Upper lobe of right lung (tissue), 1 donor: ENCODE data around the gene CD83. TPM values are rescaled to one million over a fixed set of nuclear protein-coding genes. Genes with fewer than 3 reads are reported as not detected.
"Not testable (repeated sequence)": the region's sequence is repeated elsewhere in the genome, so short reads cannot be mapped to it uniquely, and the experiment has no call there.

ENCODE experiments used
- ATAC-seq: fragments of 200-7000 bp; cut with Tn5 transposase; one replicate; pipeline ENCODE4 v1.9.1; 2020; ENCODE audit warnings: mild to moderate bottlenecking, moderate library complexity
- DNase-seq: peaks from one replicate; pipeline ENCODE4 v3.0.0-alpha.2; 2020
- H3K27ac ChIP-seq: fragments of 200-600 bp; one replicate; pipeline ENCODE4 v1.8.0; 2022
- H3K27me3 ChIP-seq: fragments of 200-600 bp; one replicate; pipeline ENCODE4 v1.8.0; 2022; ENCODE audit warnings: mild to moderate bottlenecking
- H3K36me3 ChIP-seq: fragments of 200-600 bp; one replicate; pipeline ENCODE4 v1.8.0; 2022
- H3K4me1 ChIP-seq: fragments of 200-600 bp; one replicate; pipeline ENCODE4 v1.8.0; 2022
- H3K4me3 ChIP-seq: fragments of 200-600 bp; one replicate; pipeline ENCODE4 v1.8.0; 2022; ENCODE audit warnings: mild to moderate bottlenecking
- H3K9me3 ChIP-seq: fragments of 200-600 bp; one replicate; pipeline ENCODE4 v1.8.0; 2022
- CTCF ChIP-seq: fragments of 200-600 bp; IDR thresholded peaks from one replicate; pipeline ENCODE4 v1.8.0; 2022; ENCODE audit warnings: antibody characterized with exemption
- intact Hi-C: fragments of 100-400 bp; cut with DNase I; formaldehyde crosslinking; loops from one replicate; pipeline ENCODE4 v1.11.0; 2022
- long read RNA-seq: library from polyadenylated mRNA; unstranded; transcript quantifications from one replicate; pipeline ENCODE4 v2.0.0, GENCODE V29; 2021
- total RNA-seq: library from RNA; stranded (reverse); fragmentation: NEBNext Ultra II Directional; extraction: Animal tissue kit (Norgen Biotek cat#: 25700); gene quantifications from one replicate; pipeline ENCODE4 v1.2.1, GENCODE V29; 2021
- donor health status: DM: no; HTN: yes; CAD: no; lungs with severe emphysema.

Gene CD83
- 26.0 TPM for total RNA-seq
- long read RNA-seq, transcript CD83-201 (5 exons, 2,471 nt): major isoform, 20 of 33 reads
- long read RNA-seq, partial matches to known transcripts: 7 of 33 reads
- long read RNA-seq, other reads (novel, unspliced or antisense): 6 of 33 reads

- Histone ChIP-seq H3K27me3 (no peaks in the 10 kb centered on the region), H3K36me3 (no peaks in the 10 kb centered on the region), H3K4me1 (peaks cover 10% of the 10 kb centered on the region), H3K4me3 (peak within 1 kb of the TSS; percentile 74), H3K9me3 (no peaks in the 10 kb centered on the region), H3K27ac (peak within 1 kb of the TSS; percentile 79)
- peak; percentile 95 for ATAC-seq
- peak; percentile 91 for DNase-seq
- intact Hi-C loops: no loop called here
- TF ChIP-seq CTCF: no peak
These were observed at the start of gene CD83 for GRCh38 chr6:14117158-14118090. Gene CD83, plus strand, starts transcription at chr6:14117772. Its CDS starts 40 bp downstream, at chr6:14117812.

- no peaks in the 10 kb centered on the region for H3K9me3 ChIP-seq
- no peaks in the 10 kb centered on the region for H3K4me1 ChIP-seq
- DNase-seq: no peak
- no peak overlapping the region for H3K4me3 ChIP-seq
- intact Hi-C loops: loop anchor here (10.0 kb wide), 1 partner anchor 273 kb away; no protein-coding TSS in a partner anchor
- ATAC-seq: no peak
- TF ChIP-seq CTCF: no peak
- H3K27ac ChIP-seq: no peak overlapping the region
- no peaks in the 10 kb centered on the region for H3K36me3 ChIP-seq
- H3K27me3 ChIP-seq: peaks cover 6% of the 10 kb centered on the region
These were observed 49.4 kb upstream of the CD83 start for GRCh38 chr6:14068133-14068532.

- ATAC-seq (no peak), DNase-seq (no peak)
- no peak for TF ChIP-seq CTCF
- intact Hi-C loops: loop anchor here (10.0 kb wide), 1 partner anchor 274 kb away; no protein-coding TSS in a partner anchor
- no peak overlapping the region for H3K27ac ChIP-seq
- no peaks in the 10 kb centered on the region for H3K9me3 ChIP-seq
- no peaks in the 10 kb centered on the region for H3K36me3 ChIP-seq
- H3K4me3 ChIP-seq: no peak overlapping the region
- no peaks in the 10 kb centered on the region for H3K4me1 ChIP-seq
- peaks cover 6% of the 10 kb centered on the region for H3K27me3 ChIP-seq
These were observed 48.9 kb upstream of the CD83 start for GRCh38 chr6:14068623-14069022.

GRCh38 chr6:14070457-14070856 is 47.1 kb upstream of the CD83 start:
- H3K27me3 ChIP-seq: no peaks in the 10 kb centered on the region
- no peak overlapping the region for H3K4me3 ChIP-seq
- ATAC-seq (no peak), DNase-seq (no peak)
- H3K4me1 ChIP-seq: no peaks in the 10 kb centered on the region
- H3K9me3 ChIP-seq: no peaks in the 10 kb centered on the region
- H3K36me3 ChIP-seq: no peaks in the 10 kb centered on the region
- intact Hi-C loops: no loop called here
- H3K27ac ChIP-seq: no peak overlapping the region
- TF ChIP-seq CTCF: no peak

- Histone ChIP-seq H3K27ac (no peak overlapping the region), H3K4me3 (no peak overlapping the region), H3K4me1 (no peaks in the 10 kb centered on the region), H3K36me3 (no peaks in the 10 kb centered on the region), H3K9me3 (no peaks in the 10 kb centered on the region), H3K27me3 (no peaks in the 10 kb centered on the region)
- ATAC-seq (no peak), DNase-seq (no peak)
- intact Hi-C loops: no loop called here
- TF ChIP-seq CTCF: no peak
These were observed 45.5 kb upstream of the CD83 start for GRCh38 chr6:14072084-14072483.

GRCh38 chr6:14073561-14074354 is 43.8 kb upstream of the CD83 start:
- H3K36me3 ChIP-seq, intact Hi-C loops, H3K9me3 ChIP-seq, H3K4me3 ChIP-seq, H3K4me1 ChIP-seq, H3K27ac ChIP-seq, DNase-seq, ATAC-seq, H3K27me3 ChIP-seq: not testable (repeated sequence)
